ENCODE measurements around the gene SLC15A4.

SLC15A4 gene

GRCh38 chr12:128754275-128754674, 69.5 kb downstream of the SLC15A4 start:
- no peak for DNase-seq (ENCODE audit: low read depth)

- no peak for DNase-seq (ENCODE audit: low read depth)
Measured at GRCh38 chr12:128753438-128753837, 70.3 kb downstream of the SLC15A4 start.

DNA sequence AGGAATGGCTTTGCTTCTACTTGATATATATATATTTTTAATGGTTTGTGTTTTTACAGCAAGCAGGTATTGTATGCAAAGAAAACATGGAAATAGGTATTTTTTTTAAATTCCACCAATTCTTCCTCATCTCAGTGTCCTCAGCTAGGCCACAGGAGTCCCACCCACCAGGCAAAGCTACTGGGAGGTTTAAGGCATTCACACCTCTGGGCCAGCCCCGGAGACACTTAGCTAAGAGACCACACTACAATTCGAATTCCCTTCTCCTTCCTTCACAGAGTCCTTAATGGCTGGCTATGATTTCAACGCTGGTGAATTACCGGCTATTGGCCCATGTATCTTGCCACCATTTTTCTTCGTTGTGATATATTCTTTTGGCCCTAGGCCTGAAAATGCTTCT, 71.4 kb downstream of the SLC15A4 start:
- DNase-seq (ENCODE audit: low read depth) = no peak

DNA sequence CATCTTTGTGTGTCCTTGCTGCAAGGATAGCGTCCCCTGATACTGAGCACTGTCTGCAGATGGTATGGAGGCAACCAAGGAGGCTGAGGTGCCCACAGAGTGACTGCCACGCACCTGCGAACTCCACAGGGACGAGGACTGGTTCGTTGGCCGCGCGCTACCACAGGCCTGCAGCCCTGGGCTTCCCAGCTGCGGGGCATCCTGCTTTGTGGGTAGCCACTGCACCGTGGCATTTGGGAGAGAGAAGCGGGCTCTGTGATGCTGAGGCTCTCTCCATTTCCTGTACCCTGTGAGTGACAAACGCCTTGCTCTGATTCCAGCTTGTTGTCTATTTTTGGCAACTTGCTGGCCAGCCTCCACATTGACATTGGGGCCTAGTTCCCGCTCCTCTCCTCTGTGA, 76.3 kb downstream of the SLC15A4 start:
- no peak for DNase-seq (ENCODE audit: low read depth)

- DNase-seq (ENCODE audit: low read depth) = no peak
Measured at GRCh38 chr12:128745772-128746689, 77.7 kb downstream of the SLC15A4 start.

- DNase-seq (ENCODE audit: low read depth) = no peak
Measured at GRCh38 chr12:128743916-128744315, 79.8 kb downstream of the SLC15A4 start.

Data from non-pigmented ciliary epithelial cell (primary cell).